UCSD-AML1 (cell line): ENCODE measurements around the gene CDC45.
"Not testable (repeated sequence)": the region's sequence is repeated elsewhere in the genome, so short reads cannot be mapped to it uniquely, and the experiment has no call there.

Source experiments
- DNase-seq: peaks from one replicate; lab custom pipeline; 2025; ENCODE audit not compliant: unreplicated experiment; lab: John Stamatoyannopoulos, UW

CDC45 gene

DNA sequence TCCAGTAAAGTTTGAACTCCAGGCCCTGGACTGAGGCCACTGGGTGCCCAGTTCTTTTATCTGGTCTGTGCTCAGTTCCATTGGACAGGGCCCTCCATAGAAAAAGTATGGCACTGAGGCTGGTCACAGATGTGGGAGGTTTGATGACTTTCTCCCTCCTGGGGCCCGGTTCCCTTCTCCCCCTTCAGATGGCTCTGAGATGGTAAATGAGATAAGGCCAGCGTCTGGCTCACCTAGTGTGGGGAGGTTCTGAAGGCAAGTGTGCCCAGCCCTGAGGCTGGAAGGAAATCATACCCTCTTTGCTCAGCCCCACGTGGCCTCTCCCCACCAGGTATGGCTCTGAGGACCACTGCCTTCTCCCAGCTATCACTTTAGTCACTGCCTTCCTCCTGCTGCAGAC, 45.9 kb downstream of the CDC45 start:
- no peak for DNase-seq

DNA sequence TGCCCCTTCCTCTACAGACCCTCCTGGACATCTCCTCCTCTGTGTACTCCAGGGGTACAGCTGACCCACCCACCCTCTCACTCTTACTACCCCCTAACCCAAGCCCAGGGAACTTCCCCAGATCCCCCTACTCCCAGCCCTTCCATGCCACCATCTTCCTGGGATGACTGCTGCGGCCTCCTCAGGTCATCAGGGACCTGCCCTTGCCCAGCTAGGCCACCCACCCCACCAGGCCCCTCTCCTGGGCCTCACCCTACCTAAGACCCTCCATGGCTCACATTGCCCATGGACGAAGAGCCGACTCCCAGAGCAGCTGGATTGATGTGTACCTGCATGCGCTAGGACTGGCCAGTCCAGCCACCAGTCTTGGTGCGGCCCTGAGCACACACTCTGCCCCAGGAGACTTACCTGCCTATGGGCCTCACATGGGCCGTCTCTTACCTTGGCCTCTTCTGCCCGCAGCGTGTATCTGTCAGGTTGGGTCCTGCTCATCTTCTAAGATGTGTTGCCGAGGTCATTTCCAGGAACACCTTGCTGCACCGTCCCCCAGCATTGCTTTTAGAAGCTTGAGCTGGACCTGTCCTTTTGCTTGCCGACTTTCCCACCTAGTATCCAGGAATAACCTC, 46.5 kb downstream of the CDC45 start:
- DNase-seq, result no peak

DNA sequence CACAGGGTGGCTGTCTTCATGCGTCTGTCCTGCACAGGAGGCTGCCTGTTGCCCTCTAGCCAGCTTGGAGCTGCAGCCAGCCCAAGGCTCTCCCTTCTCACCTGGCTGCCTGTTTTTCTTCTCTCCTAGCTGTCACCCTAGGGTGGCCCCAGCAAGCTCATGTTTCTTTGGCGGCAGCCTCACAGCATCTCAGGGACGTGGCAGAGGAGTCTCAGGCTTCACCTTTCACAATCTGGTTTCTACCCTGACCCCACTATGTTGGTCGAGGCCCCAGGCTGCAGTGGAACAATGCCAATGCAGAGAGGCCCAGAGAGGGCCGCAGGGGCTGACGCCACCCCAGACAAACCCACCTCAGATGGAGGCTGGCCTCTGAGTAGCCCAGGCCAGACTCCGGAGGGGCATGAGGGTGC, 47.0 kb downstream of the CDC45 start:
- DNase-seq, result no peak

DNA sequence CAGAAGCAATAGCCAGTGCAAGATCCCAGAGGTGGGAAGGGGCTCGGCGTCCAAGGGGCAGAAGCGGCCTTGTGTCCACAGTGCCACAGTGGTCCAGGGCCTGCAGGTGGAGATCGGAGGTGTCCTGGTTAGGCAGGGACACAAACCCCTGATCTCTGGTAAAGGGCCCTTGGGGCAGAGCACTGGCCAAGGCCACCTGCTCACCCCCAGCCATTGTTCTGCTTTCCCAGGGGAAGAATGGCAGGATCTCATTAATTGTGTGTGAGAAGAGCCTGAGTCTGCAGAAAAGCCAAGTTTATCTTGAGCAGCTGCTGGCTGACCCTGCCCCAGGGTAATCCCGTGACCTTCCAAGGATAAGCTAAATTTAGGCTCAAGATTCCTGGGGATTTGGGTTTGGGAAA, 47.6 kb downstream of the CDC45 start:
- no peak for DNase-seq

DNA sequence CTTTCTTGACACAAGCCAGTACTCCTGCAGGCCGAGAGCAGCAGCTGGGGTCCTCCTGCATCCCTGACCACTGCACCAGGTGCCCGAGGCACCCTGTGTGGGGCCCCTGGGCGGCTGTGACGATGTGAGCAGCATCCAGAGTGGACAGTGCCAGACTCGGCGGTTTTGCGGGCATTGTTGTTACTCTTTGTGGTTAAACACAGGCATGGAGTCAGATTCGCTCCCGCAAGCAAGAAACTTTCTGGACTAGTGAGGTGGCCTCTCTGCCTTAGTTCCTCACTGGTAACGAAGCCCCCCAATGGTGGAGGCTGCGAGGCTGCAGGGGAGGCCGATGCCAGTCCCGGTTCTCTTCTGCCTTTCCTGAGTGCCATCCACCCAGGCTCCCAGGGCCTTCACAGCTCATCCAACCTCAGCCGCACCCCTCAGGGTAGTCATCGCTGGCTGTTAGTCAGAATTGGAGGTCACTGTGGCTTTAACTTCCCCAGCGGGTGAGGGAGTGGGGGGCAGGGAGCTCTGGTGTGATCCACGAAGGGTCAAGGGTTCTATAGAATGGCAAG, 48.2 kb downstream of the CDC45 start:
- no peak for DNase-seq

DNA sequence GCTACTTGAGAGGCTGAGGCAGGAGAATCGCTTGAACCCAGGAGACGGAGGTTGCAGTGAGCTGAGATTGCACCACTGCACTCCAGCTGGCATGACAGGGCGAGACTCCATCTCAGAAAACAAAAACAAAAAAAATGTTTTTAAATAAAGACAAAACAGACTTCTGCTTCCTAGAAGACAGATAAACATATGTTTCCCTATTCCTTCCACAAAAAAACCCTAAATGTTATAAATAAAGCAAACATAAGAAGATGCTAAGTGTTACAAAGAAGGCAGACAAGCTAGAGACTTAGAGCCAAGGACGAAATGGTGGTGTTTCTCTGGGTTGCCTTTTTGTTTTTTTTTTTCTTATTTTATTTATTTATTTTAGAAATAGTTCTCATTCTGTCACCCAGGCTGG, 50.1 kb downstream of the CDC45 start:
- no peak for DNase-seq

DNA sequence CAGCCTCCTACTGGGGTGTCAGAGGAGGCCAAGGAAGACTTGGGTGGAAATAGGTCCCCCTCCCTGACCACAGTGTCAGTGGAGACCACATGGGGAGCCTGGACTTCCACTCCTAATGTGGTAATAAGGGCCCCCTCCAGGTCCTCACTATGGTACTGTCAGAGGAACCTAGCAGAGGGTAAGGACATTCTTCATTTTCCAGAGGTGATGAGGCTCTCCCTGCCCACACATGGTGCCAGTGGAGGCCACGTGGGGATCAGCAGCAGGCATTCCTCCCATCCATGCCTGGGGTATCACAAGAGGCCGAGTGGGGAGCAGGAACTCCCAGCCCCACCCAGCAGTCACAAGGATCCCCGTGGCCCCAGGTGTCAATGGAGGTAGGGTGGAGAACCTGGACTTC, 51.0 kb downstream of the CDC45 start:
- DNase-seq, result no peak

DNA sequence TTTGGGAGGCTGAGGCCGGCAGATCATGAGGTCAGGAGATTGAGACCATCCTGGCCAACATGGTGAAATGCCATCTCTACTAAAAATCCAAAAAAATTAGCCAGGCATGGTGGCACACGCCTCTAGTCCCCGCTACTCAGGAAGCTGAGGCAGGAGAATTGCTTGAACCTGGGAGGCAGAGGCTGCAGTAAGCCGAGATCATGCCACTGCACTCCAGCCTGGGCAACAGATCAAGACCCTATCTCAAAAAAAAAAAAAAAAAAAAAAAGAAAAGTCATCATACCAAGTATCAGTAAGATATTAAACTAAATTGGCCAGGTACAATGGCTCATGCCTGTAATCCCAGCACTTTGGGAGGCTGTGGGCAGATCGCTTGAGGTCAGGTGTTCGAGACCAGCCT, 51.6 kb downstream of the CDC45 start:
- DNase-seq, result not testable (repeated sequence)

DNA sequence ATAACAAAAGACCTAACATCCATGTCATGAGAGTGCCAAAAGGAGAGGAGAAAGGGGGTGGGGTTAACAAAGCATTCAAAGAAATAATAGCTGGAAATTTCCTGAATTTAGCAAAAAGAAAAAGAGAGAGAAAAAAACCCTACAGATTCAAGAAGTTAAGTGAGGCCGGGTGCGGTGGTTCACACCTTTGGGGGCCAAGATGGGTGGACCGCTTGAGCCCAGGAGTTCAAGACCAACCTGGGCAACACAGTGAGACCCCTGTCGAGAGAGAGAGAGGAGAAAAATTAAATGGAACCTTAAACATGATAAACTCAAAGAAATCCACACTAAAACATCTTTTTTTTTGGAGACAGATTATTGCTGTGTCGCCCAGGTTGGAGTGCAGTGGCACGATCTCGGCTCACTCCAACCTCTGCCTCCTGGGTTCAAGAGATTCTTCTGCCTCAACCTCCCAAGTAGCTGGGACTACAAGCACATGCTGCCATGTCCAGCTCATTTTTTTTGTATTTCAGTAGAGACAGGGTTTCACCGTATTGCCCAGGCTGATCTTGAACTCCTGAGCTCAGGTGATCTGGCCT, 53.4 kb downstream of the CDC45 start:
- DNase-seq, result no peak

DNA sequence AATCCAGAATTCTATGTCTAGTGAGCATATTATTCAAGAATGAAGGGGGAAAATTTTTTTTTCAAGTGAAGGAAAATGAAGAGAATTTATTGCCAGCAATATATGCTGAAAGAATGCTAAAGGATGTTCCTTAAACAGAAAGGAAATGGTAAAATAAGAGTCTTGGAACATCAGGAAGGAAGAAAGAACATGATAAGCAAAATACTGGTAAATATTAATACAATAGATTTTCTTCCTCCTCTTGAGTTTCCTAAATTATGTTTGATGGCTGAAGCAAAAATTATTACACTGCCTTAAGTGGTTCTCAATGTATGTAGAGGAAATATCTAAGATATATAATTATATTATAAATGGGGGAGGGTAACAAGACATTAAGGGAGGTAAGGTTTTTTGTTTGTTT, 54.1 kb downstream of the CDC45 start:
- DNase-seq, result no peak

DNA sequence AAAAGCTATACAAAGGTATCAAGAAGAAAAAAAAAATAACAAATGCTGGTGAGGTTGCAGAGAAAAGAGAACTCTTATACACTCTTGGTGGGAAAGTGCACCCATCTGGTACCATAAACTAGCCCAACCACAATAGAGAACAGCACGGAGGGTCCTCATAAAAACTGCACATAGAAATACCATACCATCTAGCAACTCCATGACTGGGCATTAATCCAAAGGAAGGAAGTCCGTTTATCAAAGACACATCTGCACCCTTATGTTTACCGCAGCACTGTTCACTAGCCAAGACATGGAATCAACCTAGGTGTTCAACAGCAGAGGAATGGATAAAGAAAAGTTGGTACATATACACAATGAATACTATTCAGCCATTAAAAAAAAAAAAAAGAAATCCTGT, 55.3 kb downstream of the CDC45 start:
- no peak for DNase-seq

DNA sequence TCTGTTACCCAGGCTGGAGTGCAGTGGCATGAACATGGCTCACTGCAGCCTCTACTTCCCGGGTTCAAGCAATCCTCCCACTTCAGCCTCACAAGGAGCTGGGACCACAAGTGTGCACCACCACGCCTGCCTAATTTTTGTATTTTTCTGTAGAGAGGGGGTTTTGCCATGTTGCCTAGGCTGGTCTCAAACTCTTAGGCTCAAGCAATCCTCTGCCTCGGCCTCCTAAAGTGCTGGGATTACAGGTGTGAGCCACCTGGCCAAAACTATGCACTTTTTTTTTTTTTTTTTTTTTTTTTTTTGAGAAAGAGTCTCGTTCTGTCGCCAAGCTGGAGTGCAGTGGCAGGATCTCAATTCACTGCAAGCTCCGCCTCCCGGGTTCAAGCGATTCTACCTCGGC, 56.8 kb downstream of the CDC45 start:
- no peak for DNase-seq

DNA sequence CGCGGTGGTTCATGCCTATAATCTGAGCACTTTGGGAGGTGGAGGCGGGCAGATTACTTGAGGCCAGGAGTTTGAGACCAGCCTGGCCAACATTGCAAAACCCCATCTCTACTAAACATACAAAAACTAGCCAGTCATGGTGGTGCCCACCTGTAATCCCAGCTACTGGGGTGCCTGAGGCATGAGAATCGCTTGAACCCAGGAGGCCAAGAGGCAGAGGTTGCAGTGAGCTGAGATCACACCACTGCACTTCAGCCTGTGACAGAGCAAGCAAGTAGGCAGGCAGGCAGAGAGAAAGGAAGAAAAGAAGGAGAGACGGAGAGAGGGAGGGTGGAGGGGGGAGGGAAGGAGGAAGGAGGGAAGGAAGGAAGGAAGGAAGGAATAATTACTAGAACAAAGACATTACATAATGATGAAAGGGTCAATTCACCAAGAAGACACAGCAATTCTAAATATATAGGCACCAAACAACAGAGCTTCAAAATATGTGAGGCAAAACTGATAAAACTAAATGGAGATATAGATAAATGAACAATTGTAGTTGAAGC, 58.3 kb downstream of the CDC45 start:
- DNase-seq, result no peak

DNA sequence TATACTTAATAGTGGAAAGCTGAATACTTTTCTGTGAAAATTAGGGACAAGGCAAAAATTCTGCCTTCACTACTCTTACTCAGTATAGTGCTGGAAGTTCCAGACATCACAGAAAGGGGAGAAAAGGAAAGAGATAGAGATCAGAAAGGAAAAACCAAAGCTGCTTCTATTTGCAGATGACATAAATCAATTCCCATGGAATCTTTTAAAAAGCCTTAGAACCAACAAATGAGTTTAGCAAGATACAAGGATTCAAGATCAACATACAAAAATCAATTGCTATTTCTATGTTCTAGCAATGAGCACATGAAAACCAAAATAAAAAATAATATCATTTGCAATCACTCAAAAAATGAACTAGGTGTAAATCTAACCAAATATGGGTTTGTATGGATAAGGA, 60.7 kb downstream of the CDC45 start:
- no peak for DNase-seq

DNA sequence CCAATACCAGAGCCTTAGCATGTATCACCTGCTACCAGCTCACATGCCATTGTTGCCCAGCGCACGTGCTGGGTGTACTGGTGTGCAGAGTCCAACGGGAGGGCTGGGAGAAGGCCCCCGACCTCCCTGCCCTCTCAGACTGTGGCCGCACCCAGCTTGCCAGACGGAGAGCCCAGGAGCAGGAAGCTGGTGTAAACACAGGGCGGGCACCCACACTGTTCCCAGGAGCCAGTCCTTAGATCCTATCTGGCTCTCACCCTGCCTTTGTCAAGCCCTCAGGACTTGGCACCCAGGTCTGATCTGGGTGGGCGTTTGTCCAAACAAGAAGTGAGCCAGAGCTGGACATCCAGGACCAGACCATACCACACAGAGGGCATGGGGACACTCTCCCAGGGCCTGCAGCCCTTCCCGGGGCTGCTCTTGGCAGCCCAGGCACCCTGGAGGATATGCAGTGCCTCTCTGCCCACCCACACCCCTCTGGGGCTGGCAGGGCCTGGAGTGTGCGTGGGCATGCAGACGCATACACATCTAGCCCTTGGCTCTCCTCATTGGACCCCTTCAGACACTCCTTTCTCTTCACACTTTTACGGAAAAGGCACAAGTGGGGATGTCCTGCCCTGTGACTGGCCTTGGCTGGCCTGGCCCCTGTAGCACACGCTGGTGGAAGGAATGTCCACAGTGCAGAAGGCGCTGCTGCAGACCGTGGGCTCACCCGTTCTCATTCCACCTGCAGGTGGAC, 64.4 kb downstream of the CDC45 start:
- no peak for DNase-seq

DNA sequence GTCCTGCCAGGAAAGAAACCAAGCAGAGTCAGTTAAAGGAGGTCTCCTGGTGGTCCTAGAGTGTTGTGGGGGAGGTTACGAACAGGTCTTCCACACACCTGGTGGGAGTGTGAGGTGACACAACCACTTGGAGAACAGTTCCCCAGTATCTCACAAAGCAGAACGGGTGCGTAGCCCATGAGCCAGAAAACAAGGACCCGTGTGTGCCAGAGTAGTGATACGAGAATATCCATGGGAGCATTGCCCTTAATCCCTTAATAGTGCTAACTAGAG, 66.2 kb downstream of the CDC45 start:
- no peak for DNase-seq

DNA sequence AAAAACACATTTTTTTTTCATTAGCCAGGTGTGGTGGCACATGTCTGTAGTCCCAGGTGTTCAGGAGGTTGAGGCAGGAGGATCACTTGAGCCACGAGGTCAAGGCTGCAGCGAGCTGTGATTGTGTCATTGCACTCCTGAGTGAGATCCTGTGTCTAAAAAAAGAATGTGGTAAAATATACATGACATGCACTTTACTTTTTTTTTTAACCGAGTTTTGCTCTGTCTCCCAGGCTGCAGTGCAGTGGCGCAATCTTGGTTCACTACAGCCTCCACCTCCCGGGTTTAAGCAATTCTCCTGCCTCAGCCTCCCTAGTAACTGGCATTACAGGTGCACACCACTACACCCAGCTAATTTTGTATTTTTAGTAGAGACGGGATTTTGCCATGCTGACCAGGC, 67.0 kb downstream of the CDC45 start:
- DNase-seq, result no peak

DNA sequence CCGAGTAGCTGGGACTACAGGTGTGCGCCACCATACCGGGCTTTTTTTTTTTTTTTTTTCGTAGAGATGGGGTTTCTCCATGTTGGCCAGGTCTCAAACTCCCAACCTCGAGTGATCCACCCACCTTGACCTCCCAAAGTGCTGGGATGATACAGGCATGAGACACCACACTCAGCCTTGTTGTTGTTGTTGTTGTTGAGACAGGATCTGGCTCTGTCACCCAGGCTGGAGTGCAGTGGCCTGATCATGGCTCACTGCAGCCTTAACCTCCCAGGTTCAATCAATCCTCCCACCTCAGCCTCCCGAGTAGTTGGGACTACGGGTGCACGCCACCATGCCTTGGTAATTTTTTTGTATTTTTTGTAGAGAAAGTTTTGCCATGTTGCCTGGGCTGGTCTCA, 67.9 kb downstream of the CDC45 start:
- no peak for DNase-seq

DNA sequence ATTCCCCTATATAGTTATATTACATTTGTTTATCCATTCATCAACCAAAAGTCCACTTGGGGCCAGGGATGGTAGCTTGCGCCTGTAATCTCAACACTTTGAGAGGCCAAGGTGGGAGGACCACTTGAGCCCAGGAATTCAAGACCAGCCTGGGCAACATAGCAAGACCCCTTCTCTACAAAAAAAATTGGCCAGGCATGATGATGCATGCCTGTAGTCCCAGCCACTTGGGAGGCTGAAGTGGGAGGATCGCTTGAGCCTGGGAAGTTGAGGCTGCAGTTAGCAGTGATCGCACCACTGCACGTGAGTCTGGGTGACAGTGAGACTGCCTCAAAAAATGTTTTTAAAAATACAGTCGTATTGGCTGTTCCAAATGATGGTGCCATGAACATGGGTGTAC, 68.7 kb downstream of the CDC45 start:
- not testable (repeated sequence) for DNase-seq

DNA sequence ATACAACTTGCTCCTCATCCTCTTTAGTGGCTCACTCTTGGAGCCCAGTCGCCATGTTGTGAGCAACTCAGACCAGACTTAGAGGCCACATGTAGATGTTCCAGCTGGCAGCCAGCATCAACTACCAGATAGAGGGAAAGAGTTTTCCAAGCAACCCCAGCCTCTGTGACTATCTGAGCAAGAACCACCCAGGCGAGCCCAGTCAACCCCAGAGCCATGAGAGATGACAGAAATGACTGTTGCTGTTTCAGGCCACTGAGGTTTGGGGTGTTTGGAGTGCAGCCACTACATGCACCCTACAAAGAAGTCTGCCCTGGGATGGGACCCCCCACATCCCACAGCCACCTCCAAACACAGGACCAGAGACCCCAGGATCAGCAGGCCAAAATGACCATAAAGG, 69.2 kb downstream of the CDC45 start:
- DNase-seq, result no peak

DNA sequence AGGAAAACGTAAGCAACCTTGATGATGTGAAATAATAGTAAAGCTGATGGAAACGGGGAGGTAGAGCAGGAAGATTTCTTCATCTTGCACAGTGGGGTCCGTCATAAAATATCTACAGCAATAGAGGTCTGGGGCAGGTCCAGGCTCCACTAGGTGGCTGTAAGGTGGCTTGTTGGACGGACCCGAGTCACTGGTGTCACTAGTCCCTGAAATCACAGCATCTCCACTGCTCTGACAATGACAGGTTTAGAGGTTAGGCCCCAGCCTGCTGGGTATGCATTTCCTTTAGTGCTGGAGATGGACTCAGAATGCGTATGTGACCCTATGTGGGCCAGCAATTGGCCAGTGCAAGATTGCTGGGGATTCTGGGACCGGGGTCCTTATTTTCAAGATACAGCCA, 69.7 kb downstream of the CDC45 start:
- no peak for DNase-seq

DNA sequence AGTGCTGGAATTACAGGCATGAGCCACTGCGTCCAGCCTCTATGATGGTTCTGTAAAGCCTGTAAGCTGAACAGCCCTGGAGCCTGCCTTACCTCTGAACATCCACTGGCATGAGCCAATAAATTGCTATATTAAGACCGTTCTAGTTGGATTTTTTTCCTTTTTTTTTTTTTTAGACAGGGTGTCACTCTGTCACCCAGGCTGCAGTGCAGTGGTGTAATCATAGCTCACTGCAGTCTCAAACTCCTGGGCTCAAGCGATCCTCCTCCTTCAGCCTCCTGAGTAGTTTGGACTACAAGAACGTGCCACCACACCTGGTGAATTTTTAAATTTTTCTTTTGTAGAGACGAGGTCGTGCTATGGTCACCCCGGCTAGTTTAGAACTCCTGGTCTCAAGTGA, 70.7 kb downstream of the CDC45 start:
- DNase-seq, result no peak
